ENCODE data around the gene FAM169A. TPM values are rescaled to one million over a fixed set of nuclear protein-coding genes. Genes with fewer than 3 reads are reported as not detected.
"Not testable (repeated sequence)": the region's sequence is repeated elsewhere in the genome, so short reads cannot be mapped to it uniquely, and the experiment has no call there.

Gene FAM169A
- total RNA-seq, 5 donors from 2014 or later (not counting 1 experiment from before 2014, with no cell fraction given) = 12.5 to 15.9 (median 12.6) TPM

GRCh38 chr5:74888117-74888516 lies 21.9 kb upstream of the FAM169A start:
- POLR2A ChIA-PET = no interaction called here
- no CpG with 5 or more reads among the region's 4 CpGs for WGBS (ENCODE audit: insufficient coverage)

GRCh38 chr5:74885170-74885569 lies 19.0 kb upstream of the FAM169A start:
- POLR2A ChIA-PET = no interaction called here
- Histone ChIP-seq H3K27ac (ENCODE audit: low read length) (no peak overlapping the region), H3K36me3 (ENCODE audit: control insufficient read depth in 2 of 2, extremely low read depth in 1 of 2, insufficient read depth in 1 of 2, low read length in 1 of 2) (no peaks in the 10 kb centered on the region), H3K4me1 (ENCODE audit: control insufficient read depth in 1 of 2, extremely low read depth in 1 of 2, insufficient read depth in 2 of 2, low read length in 2 of 2) (peaks cover 0 to 6% of the 10 kb centered on the region in 2 experiments), H3K27me3 (replicated peaks in 1 of 2; ENCODE audit: control insufficient read depth in 2 of 2, extremely low read depth in 1 of 2, insufficient read depth in 2 of 2, low read length in 1 of 2) (peaks cover 0 to 5% of the 10 kb centered on the region in 2 experiments), H3K4me3 (ENCODE audit: control insufficient read depth in 1 of 2, extremely low read depth in 1 of 2, low read length in 1 of 2) (no peak overlapping the region), H3K9me3 (no peaks in the 10 kb centered on the region)
- Mint-ChIP-seq H3K27me3 (peaks cover 0 to 8% of the 10 kb centered on the region in 2 donors), H3K4me1 (no peaks in the 10 kb centered on the region), H3K36me3 (no peaks in the 10 kb centered on the region), H3K9me3 (no peaks in the 10 kb centered on the region), H3K27ac (no peak overlapping the region), H3K4me3 (no peak overlapping the region)
- CTCF ChIA-PET = no interaction called here
- ATAC-seq (replicated peaks in 1 of 4) = no peak
- DNase-seq = no peak

More at GRCh38 chr5:74888117-74888516, 21.9 kb upstream of the FAM169A start:
- Histone ChIP-seq H3K4me1 (ENCODE audit: control insufficient read depth in 1 of 2, extremely low read depth in 1 of 2, insufficient read depth in 2 of 2, low read length in 2 of 2) (peaks cover 0 to 6% of the 10 kb centered on the region in 2 experiments), H3K4me3 (ENCODE audit: control insufficient read depth in 1 of 2, extremely low read depth in 1 of 2, low read length in 1 of 2) (no peak overlapping the region), H3K27me3 (replicated peaks in 1 of 2; ENCODE audit: control insufficient read depth in 2 of 2, extremely low read depth in 1 of 2, insufficient read depth in 2 of 2, low read length in 1 of 2) (peaks cover 0 to 5% of the 10 kb centered on the region in 2 experiments), H3K27ac (ENCODE audit: low read length) (no peak overlapping the region), H3K9me3 (no peaks in the 10 kb centered on the region), H3K36me3 (ENCODE audit: control insufficient read depth in 2 of 2, extremely low read depth in 1 of 2, insufficient read depth in 1 of 2, low read length in 1 of 2) (no peaks in the 10 kb centered on the region)
- CTCF ChIA-PET = no interaction called here
- H3K4me1 Mint-ChIP-seq = no peaks in the 10 kb centered on the region
- H3K36me3 Mint-ChIP-seq = no peaks in the 10 kb centered on the region
- ATAC-seq (replicated peaks in 1 of 4) = no peak
- H3K4me3 Mint-ChIP-seq = no peak overlapping the region
- peaks cover 2 to 8% of the 10 kb centered on the region in 2 donors for H3K27me3 Mint-ChIP-seq
- no peak overlapping the region for H3K27ac Mint-ChIP-seq
- H3K9me3 Mint-ChIP-seq = no peaks in the 10 kb centered on the region
- DNase-seq = no peak

- H3K4me3 Mint-ChIP-seq; H3K9me3 ChIP-seq; CTCF ChIA-PET; H3K27me3 Mint-ChIP-seq; H3K9me3 Mint-ChIP-seq; H3K4me1 ChIP-seq (ENCODE audit: control insufficient read depth in 1 of 2, extremely low read depth in 1 of 2, insufficient read depth in 2 of 2, low read length in 2 of 2); H3K4me1 Mint-ChIP-seq; ATAC-seq (replicated peaks in 1 of 4); H3K27ac ChIP-seq (ENCODE audit: low read length); H3K27ac Mint-ChIP-seq; H3K27me3 ChIP-seq (replicated peaks in 1 of 2; ENCODE audit: control insufficient read depth in 2 of 2, extremely low read depth in 1 of 2, insufficient read depth in 2 of 2, low read length in 1 of 2); POLR2A ChIA-PET; DNase-seq; H3K4me3 ChIP-seq (ENCODE audit: control insufficient read depth in 1 of 2, extremely low read depth in 1 of 2, low read length in 1 of 2); H3K36me3 Mint-ChIP-seq; H3K36me3 ChIP-seq (ENCODE audit: control insufficient read depth in 2 of 2, extremely low read depth in 1 of 2, insufficient read depth in 1 of 2, low read length in 1 of 2): not testable (repeated sequence)
- WGBS (ENCODE audit: insufficient coverage) = 54% methylated on average over 3 of the region's 10 CpGs
These were observed 16.4 kb upstream of the FAM169A start for GRCh38 chr5:74882379-74883134.

DNA sequence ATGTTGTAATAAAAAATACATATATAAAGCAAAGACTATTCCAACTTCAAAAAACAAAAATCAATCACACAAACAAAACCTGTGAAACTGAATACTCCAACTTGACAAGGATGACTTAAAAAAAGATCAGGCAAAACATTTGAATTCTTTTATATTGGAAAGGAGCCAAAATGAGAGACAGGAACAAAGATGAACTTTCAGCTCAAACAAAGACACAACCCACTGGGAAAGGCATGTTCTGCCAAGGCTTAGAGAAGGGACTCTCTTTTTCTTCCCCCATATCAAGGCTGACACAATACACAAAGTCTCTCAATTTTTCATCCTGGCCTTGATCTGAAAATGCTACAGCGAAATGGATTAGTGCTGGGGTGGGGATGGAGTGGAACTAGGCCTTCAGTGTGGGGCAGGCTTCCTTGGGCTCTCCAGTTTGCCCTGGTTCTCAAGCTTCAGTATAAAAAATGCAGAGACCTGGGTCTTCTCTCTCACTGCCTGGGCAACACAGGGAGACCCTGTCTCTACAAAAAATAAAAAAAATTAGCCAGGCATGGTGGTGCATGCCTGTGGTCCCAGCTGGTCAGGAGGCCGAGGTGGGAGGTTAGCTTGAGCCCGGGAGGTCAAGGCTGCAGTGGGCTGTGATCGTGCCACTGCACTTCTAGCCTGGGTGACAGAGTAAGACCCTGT lies 11.6 kb upstream of the FAM169A start:
- POLR2A ChIA-PET = no interaction called here
- Histone ChIP-seq H3K36me3 (ENCODE audit: control insufficient read depth in 2 of 2, extremely low read depth in 1 of 2, insufficient read depth in 1 of 2, low read length in 1 of 2) (no peaks in the 10 kb centered on the region), H3K9me3 (no peaks in the 10 kb centered on the region), H3K4me1 (ENCODE audit: control insufficient read depth in 1 of 2, extremely low read depth in 1 of 2, insufficient read depth in 2 of 2, low read length in 2 of 2) (no peaks in the 10 kb centered on the region), H3K4me3 (ENCODE audit: control insufficient read depth in 1 of 2, extremely low read depth in 1 of 2, low read length in 1 of 2) (no peak overlapping the region), H3K27me3 (replicated peaks in 1 of 2; ENCODE audit: control insufficient read depth in 2 of 2, extremely low read depth in 1 of 2, insufficient read depth in 2 of 2, low read length in 1 of 2) (no peaks in the 10 kb centered on the region), H3K27ac (ENCODE audit: low read length) (no peak overlapping the region)
- no CpG with 5 or more reads among the region's 4 CpGs for WGBS (ENCODE audit: insufficient coverage)
- DNase-seq (no peak), ATAC-seq (replicated peaks in 1 of 4) (no peak)
- H3K36me3 Mint-ChIP-seq = no peaks in the 10 kb centered on the region
- no peak overlapping the region for H3K27ac Mint-ChIP-seq
- H3K4me1 Mint-ChIP-seq = no peaks in the 10 kb centered on the region
- H3K27me3 Mint-ChIP-seq = peaks cover 0 to 4% of the 10 kb centered on the region in 2 donors
- no peak overlapping the region for H3K4me3 Mint-ChIP-seq
- peaks cover 0 to 3% (median 0%) of the 10 kb centered on the region in 3 donors for H3K9me3 Mint-ChIP-seq
- CTCF ChIA-PET = no interaction called here

DNA sequence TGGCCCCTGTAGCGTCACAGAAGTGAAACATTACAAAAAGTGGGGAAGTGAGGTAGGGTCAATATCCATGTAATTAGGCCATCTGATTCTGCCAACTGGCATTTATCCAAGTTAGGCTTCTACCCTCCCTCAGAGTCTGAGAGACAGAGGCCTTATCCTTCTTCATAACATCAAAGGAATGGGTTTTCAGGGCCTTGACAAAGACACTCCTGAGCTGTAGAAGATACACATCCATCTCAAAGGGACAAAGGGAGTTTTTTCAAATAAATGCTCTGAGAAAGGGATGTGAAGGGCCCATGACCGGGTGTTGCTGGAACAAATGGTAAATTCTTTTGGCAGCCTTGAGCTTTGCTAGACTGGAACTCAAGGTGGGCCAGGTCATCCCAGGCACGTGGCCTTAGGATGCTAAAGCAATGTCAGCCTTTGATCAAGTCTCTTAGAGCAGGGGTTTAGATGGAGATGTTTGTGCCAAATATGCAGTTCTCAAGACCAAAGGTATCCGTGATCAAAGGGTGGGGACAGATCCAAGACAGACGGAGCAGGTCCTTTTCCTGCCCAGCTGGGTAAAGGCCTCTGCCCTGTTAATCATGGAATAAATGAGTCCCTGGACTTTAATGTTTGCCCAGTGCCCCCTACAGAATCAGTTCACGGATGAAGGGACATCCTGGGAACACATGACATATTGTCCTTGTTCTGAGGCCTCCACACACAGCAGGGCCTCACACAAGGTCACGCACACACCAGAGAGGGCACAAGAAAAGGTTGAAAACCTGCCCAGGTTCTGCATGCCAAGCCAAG lies 10.0 kb upstream of the FAM169A start:
- WGBS (ENCODE audit: insufficient coverage) = 87% methylated on average over 5 of the region's 7 CpGs
- Mint-ChIP-seq H3K36me3 (no peaks in the 10 kb centered on the region), H3K27ac (no peak overlapping the region), H3K27me3 (peaks cover 0 to 4% of the 10 kb centered on the region in 2 donors), H3K4me1 (no peaks in the 10 kb centered on the region), H3K4me3 (no peak overlapping the region), H3K9me3 (peaks cover 0 to 3% (median 0%) of the 10 kb centered on the region in 3 donors)
- DNase-seq = no peak
- no peak overlapping the region for H3K4me3 ChIP-seq (ENCODE audit: control insufficient read depth in 1 of 2, extremely low read depth in 1 of 2, low read length in 1 of 2)
- H3K27me3 ChIP-seq (replicated peaks in 1 of 2; ENCODE audit: control insufficient read depth in 2 of 2, extremely low read depth in 1 of 2, insufficient read depth in 2 of 2, low read length in 1 of 2) = peaks cover 0 to 2% of the 10 kb centered on the region in 2 experiments
- ChIA-PET CTCF (interaction anchor here (0.6 to 0.7 kb wide), 3 partner anchors 10 to 398 kb away, joined by 3 to 5 read pairs (median 3); no protein-coding TSS in a partner anchor), POLR2A (no interaction called here)
- no peaks in the 10 kb centered on the region for H3K4me1 ChIP-seq (ENCODE audit: control insufficient read depth in 1 of 2, extremely low read depth in 1 of 2, insufficient read depth in 2 of 2, low read length in 2 of 2)
- H3K27ac ChIP-seq (ENCODE audit: low read length) = no peak overlapping the region
- no peak for ATAC-seq (replicated peaks in 1 of 4)
- H3K36me3 ChIP-seq (ENCODE audit: control insufficient read depth in 2 of 2, extremely low read depth in 1 of 2, insufficient read depth in 1 of 2, low read length in 1 of 2) = no peaks in the 10 kb centered on the region
- H3K9me3 ChIP-seq = no peaks in the 10 kb centered on the region

GRCh38 chr5:74873525-74874249 lies 7.5 kb upstream of the FAM169A start:
- CTCF ChIA-PET = no interaction called here
- Mint-ChIP-seq H3K4me1 (no peaks in the 10 kb centered on the region), H3K27me3 (peaks cover 0 to 4% of the 10 kb centered on the region in 2 donors), H3K36me3 (no peaks in the 10 kb centered on the region), H3K9me3 (peaks cover 0 to 3% (median 0%) of the 10 kb centered on the region in 3 donors), H3K4me3 (no peak overlapping the region), H3K27ac (no peak overlapping the region)
- POLR2A ChIA-PET = interaction anchor here in 1 of 2 donors (0.6 kb wide), 1 partner anchor 18 kb away, joined by 5 read pairs; no protein-coding TSS in a partner anchor
- Histone ChIP-seq H3K36me3 (ENCODE audit: control insufficient read depth in 2 of 2, extremely low read depth in 1 of 2, insufficient read depth in 1 of 2, low read length in 1 of 2) (no peaks in the 10 kb centered on the region), H3K4me1 (ENCODE audit: control insufficient read depth in 1 of 2, extremely low read depth in 1 of 2, insufficient read depth in 2 of 2, low read length in 2 of 2) (no peaks in the 10 kb centered on the region), H3K27ac (ENCODE audit: low read length) (no peak overlapping the region), H3K27me3 (replicated peaks in 1 of 2; ENCODE audit: control insufficient read depth in 2 of 2, extremely low read depth in 1 of 2, insufficient read depth in 2 of 2, low read length in 1 of 2) (peaks cover 0 to 6% of the 10 kb centered on the region in 2 experiments), H3K4me3 (ENCODE audit: control insufficient read depth in 1 of 2, extremely low read depth in 1 of 2, low read length in 1 of 2) (no peak overlapping the region), H3K9me3 (no peaks in the 10 kb centered on the region)
- ATAC-seq (replicated peaks in 1 of 4) (no peak), DNase-seq (no peak)
- WGBS (ENCODE audit: insufficient coverage) = no CpG with 5 or more reads among the region's 3 CpGs
